SKM-1 (cell line): ENCODE data around the gene DGCR8.
"Not testable (repeated sequence)": the region's sequence is repeated elsewhere in the genome, so short reads cannot be mapped to it uniquely, and the experiment has no call there.

Experiments used
- DNase-seq: peaks from one replicate; lab custom pipeline; 2025; ENCODE audit not compliant: unreplicated experiment; lab: John Stamatoyannopoulos, UW

DGCR8 gene

GRCh38 chr22:20065896-20066616, 14.0 kb upstream of the DGCR8 start:
- no peak for DNase-seq

GRCh38 chr22:20066617-20067383, 13.2 kb upstream of the DGCR8 start:
- DNase-seq, result no peak

GRCh38 chr22:20067384-20067682, 12.7 kb upstream of the DGCR8 start:
- DNase-seq, result not testable (repeated sequence)

DNA sequence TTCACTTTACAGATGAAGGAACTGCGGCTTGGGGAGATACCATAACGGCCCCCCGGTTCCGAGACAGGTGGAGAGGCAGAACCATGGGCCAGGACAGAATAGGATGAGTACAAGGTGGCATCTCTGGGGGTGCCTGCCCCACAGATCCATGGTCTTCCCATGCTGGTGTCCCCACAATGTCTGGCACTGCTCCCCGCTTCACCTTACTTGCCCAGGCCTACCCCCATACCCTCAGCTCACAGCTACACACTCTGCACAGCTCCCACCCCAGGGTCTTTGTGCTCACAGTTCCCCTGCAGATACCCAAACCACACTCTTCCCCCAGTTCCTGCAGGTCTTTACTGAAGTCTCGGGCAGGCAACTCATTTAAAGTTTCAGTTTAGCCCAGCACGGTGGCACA, 11.4 kb upstream of the DGCR8 start:
- no peak for DNase-seq

- no peak for DNase-seq
Observed at GRCh38 chr22:20069331-20070042, 10.6 kb upstream of the DGCR8 start.

DNA sequence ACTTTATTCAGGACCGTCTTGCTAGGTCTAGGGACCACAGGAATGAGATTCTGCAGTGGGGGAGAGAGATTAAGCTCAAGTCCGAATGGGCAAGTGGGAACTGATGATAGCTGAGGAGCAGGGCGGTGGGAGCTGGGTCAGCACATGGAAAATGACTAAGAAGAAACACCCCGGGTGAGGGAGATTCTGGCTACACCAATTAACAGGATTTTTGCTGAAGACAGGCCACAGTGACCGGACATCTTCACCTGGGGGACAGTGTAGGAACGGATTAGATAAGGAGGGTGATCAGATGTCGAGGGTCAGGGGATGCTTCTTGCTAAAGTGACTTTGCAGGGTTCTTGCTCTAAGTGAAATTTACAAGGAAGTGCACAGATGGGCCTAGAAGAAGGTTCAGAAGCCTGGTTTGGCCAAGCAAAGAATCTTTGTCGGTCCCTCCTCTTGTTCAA, 8.5 kb upstream of the DGCR8 start:
- no peak for DNase-seq

DNA sequence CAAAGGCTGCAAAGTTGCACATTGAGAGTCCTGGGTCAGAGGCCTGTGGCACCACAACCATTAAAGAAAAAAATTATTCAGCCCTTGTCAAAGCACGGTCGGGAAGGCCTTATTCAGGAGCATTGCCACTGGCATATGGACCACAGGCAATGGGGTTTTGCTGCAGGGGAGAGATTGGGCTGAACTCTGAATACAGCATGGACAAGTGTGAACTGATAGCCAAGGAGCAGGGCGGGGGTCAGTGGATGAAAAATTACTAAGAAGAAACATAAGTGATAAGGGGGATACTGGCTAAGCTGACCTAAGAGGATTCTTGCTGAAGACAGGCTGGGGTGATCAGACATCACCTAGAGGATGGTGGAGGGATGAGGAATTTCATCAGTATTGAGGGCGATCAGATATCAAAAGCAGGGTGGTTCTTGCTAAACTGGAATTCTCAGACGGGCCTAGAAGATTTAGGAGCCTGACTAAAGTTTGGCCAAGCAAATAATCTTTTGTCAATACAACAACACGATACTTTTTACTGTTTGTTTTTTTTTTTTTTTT, 3.3 kb upstream of the DGCR8 start:
- no peak for DNase-seq

GRCh38 chr22:20080445-20080775, 369 bp downstream of the DGCR8 start:
- peak; percentile 7 for DNase-seq

DNA sequence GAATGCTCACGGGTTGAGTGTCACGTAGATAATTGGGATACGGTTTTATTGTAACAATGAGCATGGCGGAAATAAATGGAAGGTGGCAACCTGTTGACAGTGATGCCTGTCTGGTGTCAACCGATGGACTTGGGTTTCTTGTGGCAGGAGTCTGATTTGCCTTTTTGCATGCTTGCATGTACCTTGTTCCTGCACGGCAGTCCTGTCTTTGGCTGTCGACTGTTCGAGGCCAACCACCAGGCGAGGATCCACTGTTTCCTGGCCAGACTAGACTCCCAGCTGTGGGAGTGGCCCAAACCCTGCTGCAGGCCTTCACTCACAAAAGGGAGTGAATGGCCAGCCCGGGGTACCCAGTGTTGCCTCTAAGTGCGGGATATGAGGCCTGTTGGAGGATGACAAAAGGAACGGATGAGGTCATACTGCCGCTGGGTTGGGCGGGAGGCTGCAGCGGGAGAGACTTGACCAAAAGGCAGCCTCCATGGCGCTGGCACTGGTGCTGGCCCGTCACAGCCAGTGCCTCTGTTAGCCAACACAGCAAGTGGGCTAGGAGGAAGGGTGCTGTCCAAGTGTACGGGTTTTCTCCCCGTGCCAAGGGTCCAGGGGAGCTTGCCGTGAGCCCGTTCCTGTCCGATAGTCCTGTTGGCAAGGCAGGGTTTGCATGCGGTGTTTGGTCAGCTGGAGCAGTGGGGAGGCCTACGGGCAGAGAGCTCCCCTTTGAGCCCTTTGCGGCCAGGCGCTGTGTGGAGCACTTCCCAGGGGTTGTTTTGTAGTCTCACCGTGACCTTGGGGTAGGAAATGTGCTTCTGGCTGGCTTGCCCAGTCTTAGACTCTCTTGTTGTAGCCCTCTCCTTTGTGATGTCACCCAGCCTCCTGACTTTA, 974 bp downstream of the DGCR8 start:
- DNase-seq, result no peak

DNA sequence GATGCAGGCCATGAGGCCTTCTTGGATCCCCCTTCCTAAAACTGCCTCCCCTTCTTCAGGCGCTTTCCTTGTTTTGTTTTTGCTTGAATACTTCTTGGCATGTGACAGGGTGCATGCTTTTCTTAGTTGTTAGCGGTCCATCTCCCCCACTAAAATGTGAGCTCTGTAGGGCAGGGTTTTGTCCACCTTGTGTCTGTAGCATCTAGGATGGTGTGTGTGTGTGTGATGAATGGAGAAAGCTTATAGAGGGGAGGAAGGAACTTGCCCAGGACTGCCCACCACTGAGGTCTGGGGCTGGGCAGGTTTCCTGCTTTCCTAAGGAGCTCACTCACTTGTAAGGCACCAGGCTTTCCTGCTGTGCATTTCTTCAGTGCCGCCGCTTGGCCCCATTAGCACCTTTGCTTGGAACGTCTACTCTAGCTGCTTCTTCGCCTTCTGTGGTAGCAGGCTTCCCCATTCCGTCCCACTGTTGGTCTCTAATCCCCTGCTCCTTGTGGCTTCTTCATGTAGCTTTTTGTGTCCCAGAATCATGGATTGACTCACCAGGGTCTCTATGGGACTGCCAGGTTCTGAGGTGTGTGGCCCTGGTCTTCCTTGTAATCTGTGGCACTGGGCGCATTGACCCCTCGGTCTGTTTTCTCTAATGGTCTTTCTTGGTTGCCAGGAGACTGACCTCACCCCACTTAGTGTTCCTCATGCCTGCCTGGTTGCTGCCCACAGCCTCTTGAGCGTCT, 3.3 kb downstream of the DGCR8 start:
- DNase-seq, result no peak

DNA sequence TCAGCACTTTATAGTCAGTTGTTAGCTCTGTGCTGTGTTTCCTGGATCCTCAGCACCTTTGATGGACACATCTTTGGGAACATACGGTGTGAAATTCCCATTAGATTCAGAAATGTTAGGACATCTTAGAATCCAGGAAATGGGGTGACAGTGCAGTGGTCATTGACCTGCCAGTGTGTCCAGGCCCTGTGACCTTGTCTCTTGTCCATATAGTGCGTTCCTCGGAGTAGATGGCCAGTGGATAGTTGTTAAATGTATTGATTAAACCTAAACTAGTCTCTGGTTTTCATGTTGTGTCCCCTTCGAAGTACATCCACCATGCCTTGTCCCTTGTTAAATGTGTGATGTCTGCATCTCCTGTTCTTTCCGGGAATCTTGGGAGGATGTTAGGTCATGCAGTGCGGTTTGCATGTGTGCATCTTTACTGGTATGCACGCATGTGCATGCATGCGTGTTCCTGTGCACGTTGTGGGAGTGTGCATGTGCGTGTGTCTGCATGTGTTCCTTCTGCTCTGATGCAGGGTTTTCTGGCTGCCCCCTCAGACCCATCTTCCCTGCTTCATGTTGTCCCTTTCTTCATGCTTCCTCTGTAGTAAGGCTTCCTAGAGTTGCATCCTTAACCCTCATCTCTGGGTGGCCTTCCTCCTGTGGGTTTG, 4.0 kb downstream of the DGCR8 start:
- DNase-seq, result no peak

- DNase-seq, result no peak
Observed at GRCh38 chr22:20084547-20085413, 4.7 kb downstream of the DGCR8 start.

- no peak for DNase-seq
Observed at GRCh38 chr22:20085651-20086050, 5.6 kb downstream of the DGCR8 start.

- no peak for DNase-seq
Observed at GRCh38 chr22:20086101-20086599, 6.1 kb downstream of the DGCR8 start.

DNA sequence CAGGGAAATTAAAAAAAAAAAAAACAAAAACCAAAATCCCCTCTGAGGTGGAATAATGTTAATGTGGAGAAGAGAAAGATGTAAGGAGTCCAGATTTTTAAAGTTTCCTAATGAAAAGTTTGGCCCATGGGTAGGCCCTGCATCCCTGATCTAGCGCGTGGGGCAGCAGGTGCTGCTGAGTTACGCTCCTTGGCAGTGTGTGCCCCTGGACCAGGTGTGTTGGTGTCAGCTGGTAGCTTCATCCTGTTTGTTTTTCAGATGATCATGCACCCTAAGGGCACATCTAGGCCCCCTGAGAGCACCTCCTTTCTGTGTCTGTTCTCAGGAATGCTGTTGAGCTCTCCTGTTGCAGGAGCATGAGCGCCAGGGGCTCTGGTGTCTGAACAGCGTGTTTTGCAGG, 6.7 kb downstream of the DGCR8 start:
- DNase-seq, result no peak

DNA sequence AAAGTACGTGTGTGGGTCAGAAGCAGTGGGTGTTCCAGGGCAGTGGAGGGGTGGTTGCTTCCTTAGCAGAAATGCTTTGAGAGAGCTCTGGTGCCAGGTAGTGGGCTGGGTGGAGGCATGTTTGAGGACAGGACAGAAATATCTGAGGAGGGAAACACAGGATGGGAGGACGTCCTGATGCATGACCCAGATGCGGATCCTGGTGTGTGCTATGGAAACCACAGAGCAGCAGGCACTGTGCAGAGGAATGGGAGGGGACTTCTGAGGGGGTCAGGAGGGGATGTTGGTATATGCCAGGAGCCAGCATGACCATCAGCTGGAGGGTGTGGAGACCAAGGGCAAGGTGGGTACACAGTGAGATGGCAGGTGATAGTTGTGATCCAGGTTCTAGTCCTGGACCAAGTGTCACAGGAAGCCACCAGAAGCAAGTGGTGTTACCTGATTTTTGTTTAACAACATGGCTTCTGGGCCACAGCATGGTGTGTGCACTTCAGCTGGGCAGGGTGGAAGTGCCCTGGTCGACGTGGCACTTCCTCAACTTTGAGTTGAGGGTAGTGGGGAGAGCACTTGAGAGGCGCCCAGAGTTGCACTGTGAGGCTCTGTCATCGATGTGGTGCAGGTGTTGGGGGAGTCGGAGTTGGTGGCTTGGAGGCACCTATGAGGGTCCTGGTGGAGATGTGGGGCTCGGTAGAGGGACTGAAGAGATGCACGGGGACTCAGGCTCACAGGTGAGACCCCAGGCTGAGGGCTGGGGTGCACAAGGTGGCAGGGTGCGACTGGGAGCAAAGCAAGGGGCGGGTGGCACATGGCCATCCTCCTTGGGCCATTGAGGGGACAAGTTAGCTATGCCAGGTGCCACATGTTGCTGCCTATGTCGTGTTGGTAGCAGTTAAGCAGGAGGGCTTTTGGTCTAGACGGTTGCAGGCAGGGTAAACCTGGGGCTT, 7.5 kb downstream of the DGCR8 start:
- no peak for DNase-seq

GRCh38 chr22:20088263-20088648, 8.2 kb downstream of the DGCR8 start:
- no peak for DNase-seq
